Suppressor macrophage (primary cell): ENCODE results near the gene MYOZ2.

Experiments
- DNase-seq, 4 experiments: peaks; one replicate each; pipeline ENCODE4 v3.0.0-alpha.2; 2020 to 2022

The MYOZ2 gene

GRCh38 chr4:119204916-119205315 lies 69.3 kb downstream of the MYOZ2 start:
- peak; percentile 7 to 60 (median 30) for DNase-seq

- DNase-seq, result no peak
Measured at GRCh38 chr4:119205690-119206089, 70.1 kb downstream of the MYOZ2 start.

GRCh38 chr4:119206178-119206577 lies 70.5 kb downstream of the MYOZ2 start:
- DNase-seq, result no peak

GRCh38 chr4:119207051-119207450 lies 71.4 kb downstream of the MYOZ2 start:
- no peak for DNase-seq

GRCh38 chr4:119209077-119209476 lies 73.4 kb downstream of the MYOZ2 start:
- peak; percentile 55 to 89 (median 73) for DNase-seq

- DNase-seq, result no peak
Measured at GRCh38 chr4:119209586-119209985, 74.0 kb downstream of the MYOZ2 start.

GRCh38 chr4:119210775-119211174 lies 75.1 kb downstream of the MYOZ2 start:
- peak in 2 of 4 experiments; percentile 37 to 51 for DNase-seq

- no peak for DNase-seq
Measured at GRCh38 chr4:119211867-119212233, 76.2 kb downstream of the MYOZ2 start.

- peak; percentile 93 to 95 (median 95) for DNase-seq
Measured at GRCh38 chr4:119212234-119212963, 76.8 kb downstream of the MYOZ2 start, which contains the start of gene USP53. Gene USP53, plus strand, starts transcription at chr4:119212713. Its CDS starts 27,047 bp downstream, at chr4:119239760.

GRCh38 chr4:119212964-119213606 lies 77.5 kb downstream of the MYOZ2 start:
- DNase-seq, result peak; percentile 78 to 90 (median 86)

GRCh38 chr4:119218093-119218492 lies 82.5 kb downstream of the MYOZ2 start:
- no peak for DNase-seq

GRCh38 chr4:119221412-119221811 lies 85.8 kb downstream of the MYOZ2 start:
- no peak for DNase-seq

GRCh38 chr4:119227690-119228089 lies 92.1 kb downstream of the MYOZ2 start:
- no peak for DNase-seq

- no peak for DNase-seq
Measured at GRCh38 chr4:119228406-119228805, 92.8 kb downstream of the MYOZ2 start.

GRCh38 chr4:119229908-119230687 lies 94.5 kb downstream of the MYOZ2 start:
- no peak for DNase-seq

- no peak for DNase-seq
Measured at GRCh38 chr4:119231491-119231890, 95.9 kb downstream of the MYOZ2 start.

- DNase-seq, result no peak
Measured at GRCh38 chr4:119232286-119232685, 96.7 kb downstream of the MYOZ2 start.

GRCh38 chr4:119233191-119233590 lies 97.6 kb downstream of the MYOZ2 start:
- peak in 2 of 4 experiments; percentile 30 to 32 for DNase-seq

GRCh38 chr4:119233750-119234149 lies 98.1 kb downstream of the MYOZ2 start:
- DNase-seq, result peak; percentile 43 to 64 (median 56)

- DNase-seq, result no peak
Measured at GRCh38 chr4:119237201-119237600, 101.6 kb downstream of the MYOZ2 start.
